IMR-90 (cell line): Measurements from ENCODE around the gene NRL. TPM values are rescaled to one million over a fixed set of nuclear protein-coding genes. Genes with fewer than 3 reads are reported as not detected.

ENCODE experiments used
- ATAC-seq: fragments of 200-7000 bp; cut with Tn5 transposase; 2 replicates; pipeline ENCODE4 v1.9.1; 2020; ENCODE audit warnings: low read depth, mild to moderate bottlenecking, moderate library complexity
- BruUV-seq: library from RNA; stranded (reverse); fragments of 400-500 nt; replicated peaks from 2 replicates; lab custom pipeline; 2021; lab: Mats Ljungman, UMichigan
- CTCF ChIA-PET: fragments of 300-600 bp; formaldehyde crosslinking; extraction: SDS; loops from one replicate; lab custom pipeline; 2021; ENCODE audit warnings: antibody characterized with exemption; lab: Yijun Ruan, JAX
- POLR2A ChIA-PET: fragments of 300-600 bp; sonication (Branson Sonifier 250); formaldehyde crosslinking; loops from one replicate; lab custom pipeline; 2022; ENCODE audit warnings: antibody characterized with exemption; ENCODE audit not compliant: unreplicated experiment; lab: Charles Lee
- DNase-seq: peaks from one replicate; pipeline ENCODE4 v3.0.0; 2013
- H2AFZ ChIP-seq: replicated peaks from 2 replicates; pipeline ENCODE3; 2013; ENCODE audit warnings: low read length, mild to moderate bottlenecking; ENCODE audit not compliant: poor library complexity
- H2AK5ac ChIP-seq: 2 replicates; pipeline ENCODE4 v1.6.1; 2013; ENCODE audit warnings: low read depth, low read length, inconsistent platforms
- H2AK9ac ChIP-seq: replicated peaks from 2 replicates; pipeline ENCODE3; 2013; ENCODE audit warnings: mild to moderate bottlenecking, low read depth, low read length, moderate library complexity; ENCODE audit not compliant: poor library complexity
- H2BK120ac ChIP-seq: 2 replicates; pipeline ENCODE4 v1.6.1; 2013; ENCODE audit warnings: low read depth, low read length, inconsistent platforms
- H2BK15ac ChIP-seq: 3 replicates; pipeline ENCODE4 v1.6.1; 2013; ENCODE audit warnings: low read depth, low read length, inconsistent platforms
- H2BK20ac ChIP-seq: 2 replicates; pipeline ENCODE4 v1.6.1; 2013; ENCODE audit warnings: low read depth, mild to moderate bottlenecking, inconsistent platforms, low read length, moderate library complexity
- H2BK5ac ChIP-seq: 2 replicates; pipeline ENCODE4 v1.6.1; 2013; ENCODE audit warnings: mild to moderate bottlenecking, low read depth, low read length, inconsistent platforms; ENCODE audit not compliant: poor library complexity, severe bottlenecking
- H3K14ac ChIP-seq: replicated peaks from 2 replicates; pipeline ENCODE4 v1.6.1; 2013; ENCODE audit warnings: low read depth, low read length, inconsistent platforms
- H3K18ac ChIP-seq: 2 replicates; pipeline ENCODE4 v1.6.1; 2013; ENCODE audit warnings: low read depth, low read length, control low read depth
- H3K23ac ChIP-seq: 2 replicates; pipeline ENCODE4 v1.6.1; 2013; ENCODE audit warnings: low read depth, low read length, inconsistent platforms
- H3K27ac ChIP-seq: 2 replicates; pipeline ENCODE4 v1.5.1; 2013; ENCODE audit warnings: mild to moderate bottlenecking, control low read depth, low read length; ENCODE audit not compliant: insufficient read depth
- H3K27me3 ChIP-seq: 2 replicates; pipeline ENCODE4 v1.6.1; 2013; ENCODE audit warnings: low read length; ENCODE audit not compliant: control insufficient read depth, insufficient read depth
- H3K36me3 ChIP-seq: 2 replicates; pipeline ENCODE4 v1.6.1; 2013; ENCODE audit warnings: low read length, mixed read lengths; ENCODE audit not compliant: control insufficient read depth, insufficient read depth
- H3K4ac ChIP-seq: 2 replicates; pipeline ENCODE4 v1.6.1; 2013; ENCODE audit warnings: low read depth, low read length, inconsistent platforms
- H3K4me1 ChIP-seq: 2 replicates; pipeline ENCODE4 v1.6.1; 2013; ENCODE audit warnings: low read length, mixed read lengths; ENCODE audit not compliant: control insufficient read depth, insufficient read depth
- H3K4me2 ChIP-seq: 2 replicates; pipeline ENCODE4 v1.6.1; 2013; ENCODE audit warnings: low read depth, mild to moderate bottlenecking, control low read depth, low read length, moderate library complexity
- H3K4me3 ChIP-seq: 2 replicates; pipeline ENCODE4 v1.5.1; 2013; ENCODE audit warnings: low read depth, mild to moderate bottlenecking, control low read depth, low read length, moderate library complexity; ENCODE audit not compliant: insufficient read depth
- H3K56ac ChIP-seq: 2 replicates; pipeline ENCODE4 v1.6.1; 2013; ENCODE audit warnings: low read length, inconsistent platforms; ENCODE audit not compliant: insufficient read depth; ENCODE audit errors: extremely low read depth
- H3K79me1 ChIP-seq, 2 experiments: 2 replicates each; pipeline ENCODE4 v1.6.1; 2013; ENCODE audit warnings: low read length in 2 of 2, inconsistent platforms in 1 of 2, low read depth in 1 of 2
- H3K9ac ChIP-seq: 2 replicates; pipeline ENCODE4 v1.6.1; 2013; ENCODE audit warnings: low read depth, low read length, control low read depth
- H3K9me1 ChIP-seq: 2 replicates; pipeline ENCODE4 v1.6.1; 2013; ENCODE audit warnings: low read length, inconsistent platforms; ENCODE audit not compliant: insufficient read depth
- H3K9me3 ChIP-seq: 2 replicates; pipeline ENCODE4 v1.6.1; 2013; ENCODE audit warnings: low read length; ENCODE audit not compliant: control insufficient read depth, insufficient read depth
- H4K20me1 ChIP-seq: 2 replicates; pipeline ENCODE4 v1.6.1; 2013; ENCODE audit warnings: low read length, inconsistent platforms; ENCODE audit not compliant: insufficient read depth
- H4K5ac ChIP-seq: 2 replicates; pipeline ENCODE4 v1.6.1; 2013; ENCODE audit warnings: mild to moderate bottlenecking, low read depth, low read length, control low read depth
- H4K8ac ChIP-seq, 2 experiments: 2 replicates each; pipeline ENCODE4 v1.6.1; 2013; ENCODE audit warnings: low read depth in 2 of 2, low read length in 2 of 2, control low read depth in 1 of 2, inconsistent platforms in 1 of 2
- H4K91ac ChIP-seq: 2 replicates; pipeline ENCODE4 v1.6.1; 2013; ENCODE audit warnings: low read depth, low read length, inconsistent platforms; ENCODE audit not compliant: insufficient read depth
- BHLHE40 ChIP-seq: fragments of 150-350 bp; IDR thresholded peaks from 2 replicates; pipeline ENCODE4 v1.6.1; 2016; ENCODE audit warnings: mild to moderate bottlenecking, low read depth, low read length
- CEBPB ChIP-seq: IDR thresholded peaks from 2 replicates; pipeline ENCODE4 v1.6.1; 2012; ENCODE audit warnings: low read depth, low read length, improper control_type of control experiment
- CTCF ChIP-seq: conservative IDR thresholded peaks from 2 replicates; pipeline ENCODE4 v1.5.1; 2012; ENCODE audit warnings: mild to moderate bottlenecking, low read depth, low read length, improper control_type of control experiment
- ELK1 ChIP-seq: fragments of 150-350 bp; IDR thresholded peaks from 2 replicates; pipeline ENCODE4 v1.6.1; 2016; ENCODE audit warnings: low read depth, mild to moderate bottlenecking, low read length, moderate library complexity, borderline replicate concordance
- FOS ChIP-seq: fragments of 150-350 bp; IDR thresholded peaks from 2 replicates; pipeline ENCODE4 v1.6.1; 2016; ENCODE audit warnings: low read depth, low read length
- MAZ ChIP-seq: IDR thresholded peaks from 2 replicates; pipeline ENCODE4 v1.6.1; 2012; ENCODE audit warnings: low read depth, mild to moderate bottlenecking, low read length, improper control_type of control experiment, moderate library complexity, borderline replicate concordance
- MXI1 ChIP-seq: IDR thresholded peaks from 2 replicates; pipeline ENCODE4 v1.6.1; 2012; ENCODE audit warnings: low read depth, mild to moderate bottlenecking, low read length, moderate library complexity, borderline replicate concordance
- RAD21 ChIP-seq: IDR thresholded peaks from 2 replicates; pipeline ENCODE4 v1.6.1; 2012; ENCODE audit warnings: low read length, improper control_type of control experiment
- RCOR1 ChIP-seq: IDR thresholded peaks from 2 replicates; pipeline ENCODE4 v1.6.1; 2012; ENCODE audit warnings: mild to moderate bottlenecking, low read length, improper control_type of control experiment; ENCODE audit not compliant: insufficient replicate concordance
- RFX5 ChIP-seq: IDR thresholded peaks from 2 replicates; pipeline ENCODE4 v1.8.0; 2012; ENCODE audit warnings: low read depth, mild to moderate bottlenecking, low read length, moderate library complexity
- WGBS, 2 experiments: methylation state at CpG; one replicate each; pipeline versions ENCODE4 v1.1.5 to v1.1.7; 2013; ENCODE audit warnings: missing lambda C conversion rate in 2 of 2; ENCODE audit not compliant: insufficient read length in 1 of 2; ENCODE audit errors: extremely low coverage in 2 of 2; 5-methylcytosine and 5-hydroxymethylcytosine counted together
- dilution Hi-C: fragments of 300-500 bp; cut with HindIII; formaldehyde crosslinking; loops from one replicate; pipeline ENCODE4 v1.14.3; 2018; ENCODE audit warnings: low sequenced_read_pairs; ENCODE audit not compliant: unreplicated experiment
- in situ Hi-C: fragments of 300-500 bp; cut with MboI; formaldehyde crosslinking; loops from 3 replicates; pipeline ENCODE4 v1.14.3; 2019; ENCODE audit warnings: low sequenced_read_pairs, inconsistent platforms, mixed read lengths
- intact Hi-C: fragments of 100-400 bp; cut with micrococcal nuclease; formaldehyde crosslinking; loops from 2 replicates; pipeline ENCODE4 v1.10.0; 2022
- polyA plus RNA-seq, 3 experiments: library from polyadenylated mRNA; depleted of rRNA; stranded (reverse); fragments of >200 nt; gene quantifications; 2 replicates each; pipeline ENCODE4 v1.2.3, GENCODE V29; 2012; ENCODE audit warnings: low replicate concordance in 1 of 3
- total RNA-seq: library from RNA; depleted of rRNA; stranded (reverse); fragments of >200 nt; gene quantifications from 2 replicates; pipeline ENCODE4 v1.2.3, GENCODE V29; 2012

Gene NRL
- total and polyA plus RNA-seq, 2 of the 4 experiments (the other 2 are of a cell fraction) = 0.18 to 0.70 TPM

GRCh38 chr14:24054646-24055045, 60.1 kb downstream of the NRL start:
- ATAC-seq = no peak
- dilution Hi-C loops (no loop called here), intact Hi-C loops (no loop called here)

More at GRCh38 chr14:24054646-24055045, 60.1 kb downstream of the NRL start:
- Histone ChIP-seq H2BK15ac (no peak overlapping the region), H3K9me1 (0 out of 2 replicates have a peak, but pooled peaks cover 3% of the 10 kb centered on the region), H3K9me3 (no peaks in the 10 kb centered on the region), H2AK9ac (no peak overlapping the region), H3K27me3 (peaks cover 34% of the 10 kb centered on the region; the same call in 1 of the 2 replicates), H2BK20ac (no peak overlapping the region), H3K27ac (no peak overlapping the region), H3K4me2 (no peak overlapping the region), H3K9ac (no peak overlapping the region), H3K4me1 (peaks cover 5% of the 10 kb centered on the region; the same call in 1 of the 2 replicates), H2BK5ac (no peak overlapping the region), H4K5ac (no peak overlapping the region), H3K14ac (no peak overlapping the region), H3K18ac (no peak overlapping the region), H3K36me3 (no peaks in the 10 kb centered on the region), H2BK120ac (no peak overlapping the region), H4K20me1 (peaks cover 3% of the 10 kb centered on the region; the same call in 1 of the 2 replicates), H3K23ac (no peak overlapping the region), H2AK5ac (no peak overlapping the region), H4K91ac (no peak overlapping the region), H2AFZ (no peak overlapping the region), H3K4ac (no peak overlapping the region), H3K4me3 (no peak overlapping the region), H3K79me1 (no peaks in the 10 kb centered on the region), H4K8ac (no peak overlapping the region), H3K56ac (no peak overlapping the region)
- 40% methylated on average over 2 of the region's 9 CpGs; no CpG with 5 or more reads in 1 of the 2 experiments for WGBS, 2 experiments
- ChIA-PET CTCF (interaction anchor here (1.4 kb wide), 1 partner anchor 54 kb away, joined by 4 read pairs; no protein-coding TSS in a partner anchor), POLR2A (no interaction called here)
- DNase-seq = no peak
- in situ Hi-C loops = loop anchor here (5.0 kb wide), 1 partner anchor 38 kb away; the partner anchor contains the start of gene PCK2
- TF ChIP-seq ELK1 (no peak), CEBPB (no peak), MAZ (no peak), RAD21 (no peak), MXI1 (no peak), BHLHE40 (no peak), CTCF (no peak), RCOR1 (no peak), FOS (no peak), RFX5 (no peak)
- no TSS peak for BruUV-seq
